GM11168 (cell line): ENCODE results near the gene ALK.
"Not testable (repeated sequence)": the region's sequence is repeated elsewhere in the genome, so short reads cannot be mapped to it uniquely, and the experiment has no call there.

Experiments
- in situ Hi-C: fragments of 300-500 bp; cut with MboI; formaldehyde crosslinking; loops from one replicate; pipeline ENCODE4 v1.12.0; 2022; ENCODE audit warnings: low sequenced_read_pairs; ENCODE audit not compliant: unreplicated experiment

ALK gene

DNA sequence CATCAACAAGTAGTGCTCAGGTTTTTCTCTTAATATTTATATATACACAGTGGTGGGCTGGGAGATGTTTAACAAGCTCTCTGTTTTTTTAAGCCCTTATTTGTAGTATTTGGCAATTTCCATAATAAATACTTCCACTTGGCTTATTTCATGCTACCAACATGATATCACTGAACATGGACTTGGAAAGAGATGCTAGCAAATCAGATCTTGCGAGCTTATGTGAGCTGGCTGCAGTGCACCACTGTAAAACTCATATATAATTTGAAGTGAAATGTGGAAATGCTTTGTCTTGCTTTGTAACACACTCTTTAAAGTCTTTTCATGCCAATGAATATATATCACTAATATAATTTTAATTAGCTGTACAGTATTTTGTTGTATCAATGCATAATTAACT is 155.7 kb downstream of the ALK start:
- in situ Hi-C loops, result no loop called here

DNA sequence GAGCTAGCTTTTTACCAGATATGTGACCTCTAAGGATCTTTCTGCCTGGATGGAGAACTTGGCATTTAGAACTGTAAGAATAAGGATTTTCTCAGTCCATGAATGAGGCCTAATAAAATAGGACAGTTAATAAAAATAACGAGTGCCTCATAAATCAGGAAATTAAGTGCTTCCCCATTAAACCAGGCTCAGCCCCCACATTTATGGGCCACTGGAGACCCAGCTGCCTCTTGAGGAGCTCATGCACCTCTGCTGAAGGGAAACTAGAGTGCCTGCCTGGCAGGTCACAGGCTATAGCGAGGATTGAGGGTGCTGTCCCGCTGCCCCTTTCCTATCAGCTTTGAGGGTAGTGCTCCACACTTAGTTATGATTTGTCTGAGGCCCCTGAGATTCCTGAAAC is 158.0 kb downstream of the ALK start:
- in situ Hi-C loops, result no loop called here

DNA sequence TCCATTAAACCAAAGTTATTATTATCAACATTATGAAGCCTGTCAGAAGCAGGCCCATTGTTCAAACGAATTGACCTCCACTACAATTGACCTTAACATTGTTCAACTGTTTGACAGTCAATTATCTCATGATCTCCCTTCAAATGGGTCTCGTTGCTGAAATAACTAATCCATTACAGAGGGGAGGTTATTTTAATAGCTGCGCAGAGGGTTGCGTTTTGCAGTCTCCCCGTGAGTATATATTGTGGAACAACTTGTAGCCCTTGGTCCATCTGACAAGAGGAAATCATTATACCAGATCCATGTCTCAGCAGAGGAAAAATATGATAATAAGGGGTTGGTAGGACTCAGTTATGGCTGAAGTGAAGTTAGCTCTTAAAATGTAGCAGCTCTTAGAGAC is 159.1 kb downstream of the ALK start:
- in situ Hi-C loops, result no loop called here

DNA sequence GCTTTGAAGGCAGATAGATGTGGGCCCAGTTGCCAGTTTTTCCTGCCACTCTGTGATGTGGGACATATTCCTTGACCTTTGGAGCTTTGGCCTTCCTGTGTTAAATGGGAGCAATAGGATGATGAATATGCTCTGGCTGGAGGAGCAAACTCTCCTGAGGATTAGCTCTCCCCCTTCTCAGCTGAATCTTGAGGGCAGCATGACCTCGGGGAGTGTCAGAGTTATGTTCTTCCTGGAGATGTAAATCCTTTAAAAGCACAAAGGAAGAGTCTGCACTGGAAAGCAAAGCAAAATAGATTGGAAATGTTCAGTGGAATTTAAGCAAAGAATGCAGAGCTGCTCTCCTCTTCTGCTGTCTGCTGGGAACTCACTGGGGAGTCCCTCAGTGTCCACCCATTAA is 160.1 kb downstream of the ALK start:
- in situ Hi-C loops, result no loop called here

DNA sequence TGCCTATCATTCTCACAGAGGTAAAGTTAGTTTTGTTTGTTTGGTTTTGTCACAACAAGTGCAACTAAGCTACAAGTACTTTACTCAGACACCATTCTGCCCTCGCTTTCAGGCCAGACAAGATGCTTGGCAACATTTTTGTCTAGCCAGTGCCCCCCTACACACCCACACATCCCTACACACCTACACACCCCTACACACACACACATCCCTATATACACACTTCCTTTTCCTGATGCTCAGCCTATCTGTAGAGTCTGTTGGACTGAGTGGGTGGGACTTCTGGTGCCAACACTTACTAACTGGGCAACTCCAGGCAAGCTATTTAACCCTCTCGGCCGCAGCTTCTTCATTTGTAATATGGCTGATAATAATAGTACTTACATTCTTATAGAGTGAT is 161.4 kb downstream of the ALK start:
- in situ Hi-C loops, result no loop called here

DNA sequence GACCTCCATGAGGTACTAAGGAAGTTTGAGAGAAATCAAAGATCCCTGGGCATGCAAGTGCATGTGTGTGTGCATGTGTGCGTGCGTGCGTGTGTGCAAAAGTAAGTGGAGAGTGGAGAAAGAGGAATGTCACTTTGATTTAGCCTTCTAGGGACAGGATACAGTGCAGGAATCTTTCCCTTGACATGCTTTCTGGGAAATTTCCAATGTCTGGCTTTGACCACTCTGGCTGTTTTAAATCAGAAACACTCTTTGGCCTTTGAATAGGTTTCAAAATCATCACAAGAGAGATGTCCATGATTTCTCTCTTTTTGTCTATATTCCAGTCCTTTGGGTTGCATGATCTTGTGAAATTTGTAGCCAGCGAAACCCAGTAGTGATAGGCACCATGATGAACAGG is 162.0 kb downstream of the ALK start:
- in situ Hi-C loops, result no loop called here

DNA sequence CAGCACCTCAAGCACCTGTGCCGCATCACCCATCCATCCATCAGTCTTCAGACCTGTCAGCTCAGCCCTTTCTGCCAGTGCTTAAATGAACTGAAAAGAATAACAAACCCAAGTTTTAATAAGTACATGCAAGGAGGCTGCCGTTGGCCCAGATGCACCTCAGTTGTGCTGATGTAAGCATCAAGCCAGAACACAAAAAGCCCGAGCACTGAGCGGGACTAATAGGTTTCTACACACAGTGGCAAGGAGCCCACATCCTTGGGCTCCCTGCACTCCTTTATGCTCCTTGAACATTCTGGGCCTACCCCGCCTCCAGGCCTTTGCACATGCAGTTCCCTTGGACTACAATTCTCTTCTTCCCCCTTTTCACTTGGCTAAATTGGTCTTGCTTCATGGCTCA is 165.6 kb downstream of the ALK start:
- in situ Hi-C loops, result no loop called here

DNA sequence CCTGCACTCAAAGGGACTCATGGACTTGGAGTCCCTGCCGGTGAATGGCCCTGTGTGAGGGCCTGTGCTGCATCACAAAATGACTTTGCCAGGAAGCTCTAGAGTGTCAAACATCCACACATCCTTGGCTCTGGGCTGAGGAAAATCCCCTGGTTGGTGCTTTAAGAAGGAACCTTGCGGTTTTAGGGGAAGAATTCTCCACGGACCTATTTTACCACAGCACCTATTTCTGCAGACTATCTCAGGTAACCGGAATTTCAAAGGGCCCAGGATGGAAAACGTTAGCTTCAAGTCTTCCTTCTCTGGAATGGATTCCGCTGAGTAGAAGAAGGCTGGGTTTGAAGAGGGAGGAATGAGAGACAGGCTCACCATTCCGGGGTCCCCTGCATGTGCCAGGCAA is 166.2 kb downstream of the ALK start:
- in situ Hi-C loops, result no loop called here

DNA sequence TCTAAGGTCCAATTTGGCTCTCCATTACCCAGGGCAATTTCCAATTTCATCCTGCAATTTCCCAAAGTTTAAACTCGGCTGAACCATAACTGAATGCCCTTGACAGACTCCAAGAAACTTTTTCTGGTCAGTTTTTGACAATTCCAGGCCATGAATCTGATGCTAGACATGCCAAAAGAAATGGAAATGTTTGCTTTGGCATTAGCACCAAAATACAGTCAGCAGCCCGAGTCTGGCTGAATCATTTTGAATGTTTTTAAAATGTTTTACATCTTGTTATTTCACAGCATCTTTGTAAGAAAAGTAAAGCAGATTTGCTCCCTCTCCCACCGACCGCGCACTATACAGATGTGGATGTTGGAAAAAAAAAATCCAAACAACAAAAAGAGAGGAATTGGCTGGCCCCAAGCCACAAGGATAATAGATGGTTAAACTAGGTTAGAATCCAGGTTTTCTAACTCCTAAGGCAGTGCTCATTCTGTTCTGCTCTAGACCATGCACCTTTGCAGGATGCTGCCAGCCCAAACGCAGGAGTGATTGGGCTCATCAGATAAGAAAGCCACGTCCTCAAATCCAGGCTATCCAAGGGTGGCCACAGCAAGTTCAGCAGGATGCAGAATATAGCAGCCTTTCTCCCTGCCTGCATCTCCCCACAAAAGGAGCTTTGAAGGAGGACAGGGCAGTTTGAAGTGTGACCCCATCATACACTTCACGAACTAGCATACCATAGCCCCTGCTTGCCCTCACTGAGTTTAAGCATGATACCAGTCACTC is 167.5 kb downstream of the ALK start:
- in situ Hi-C loops, result no loop called here

DNA sequence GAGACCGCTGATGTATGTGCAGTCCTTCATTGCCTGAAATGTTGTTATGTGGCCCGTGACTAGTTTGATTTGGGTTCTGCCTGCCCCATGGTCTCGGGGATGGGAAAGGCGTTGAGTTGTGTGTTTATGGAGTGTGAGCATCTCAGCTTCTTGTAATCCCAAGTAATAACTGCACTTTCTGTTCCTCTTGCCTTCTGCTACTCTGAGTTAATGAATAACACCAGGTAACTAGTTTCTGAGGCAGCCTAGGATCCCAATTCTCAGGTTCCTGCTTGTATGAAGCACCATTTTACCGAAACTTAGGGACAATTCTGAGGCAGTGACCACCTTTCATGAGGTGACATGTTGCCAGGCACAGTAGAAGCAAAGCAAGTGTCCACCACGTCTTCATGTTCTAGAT is 170.0 kb downstream of the ALK start:
- in situ Hi-C loops, result no loop called here

DNA sequence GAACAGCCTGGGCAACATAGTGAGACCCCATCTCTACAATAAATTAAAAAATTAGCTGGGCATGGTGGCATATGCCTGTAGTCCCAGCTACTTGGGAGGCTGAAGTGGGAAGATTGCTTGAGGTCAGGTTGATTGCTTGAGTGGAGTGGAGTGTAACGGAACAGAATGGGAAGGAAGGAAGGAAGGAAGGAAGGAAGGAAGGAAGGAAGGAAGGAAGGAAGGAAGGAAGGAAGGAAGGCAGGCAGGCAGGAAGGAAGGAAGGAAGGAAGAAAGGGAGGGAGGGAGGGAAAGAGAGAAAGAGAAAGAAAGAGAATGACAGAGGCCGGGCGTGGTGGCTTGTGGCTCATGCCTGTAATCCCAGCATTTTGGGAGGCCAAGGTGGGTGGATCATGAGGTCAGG is 170.9 kb downstream of the ALK start:
- in situ Hi-C loops, result not testable (repeated sequence)

DNA sequence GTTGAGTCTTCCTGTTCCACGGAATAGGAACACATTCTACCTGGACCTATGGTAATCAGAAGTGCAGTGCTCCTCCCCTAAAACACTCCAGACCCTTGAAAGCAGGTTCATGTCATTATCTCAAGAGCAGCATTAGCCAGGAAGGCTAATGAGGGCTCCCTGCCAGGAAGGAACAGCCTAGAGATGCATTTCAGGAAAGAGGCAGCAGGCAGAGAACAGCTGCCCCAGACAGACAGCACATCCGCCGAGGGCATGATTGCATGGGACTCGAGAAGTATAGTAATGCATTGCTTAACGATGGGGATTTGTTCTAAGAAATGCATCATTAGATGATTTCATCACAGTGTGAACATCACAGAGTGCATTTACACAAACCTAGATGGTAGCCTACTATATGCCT is 171.5 kb downstream of the ALK start:
- in situ Hi-C loops, result no loop called here

DNA sequence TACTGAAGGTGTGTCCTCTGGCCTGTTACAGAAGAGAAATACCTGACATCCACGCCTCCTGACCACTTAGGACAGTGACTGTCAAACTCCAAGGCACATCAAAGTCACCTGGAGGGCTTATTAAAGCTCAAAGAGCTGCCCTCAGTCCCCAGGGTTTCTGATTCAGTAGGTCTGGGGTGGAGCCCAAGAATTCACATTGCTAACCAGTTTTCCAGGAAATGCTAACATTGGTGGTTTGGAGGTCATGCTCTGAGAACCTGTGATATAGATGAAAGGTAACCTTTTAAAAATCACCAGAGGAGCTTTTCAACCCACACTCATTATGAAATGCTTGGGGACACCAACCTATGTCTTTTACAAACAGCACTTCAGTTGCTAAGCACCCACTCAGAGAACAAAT is 172.3 kb downstream of the ALK start:
- in situ Hi-C loops, result no loop called here

DNA sequence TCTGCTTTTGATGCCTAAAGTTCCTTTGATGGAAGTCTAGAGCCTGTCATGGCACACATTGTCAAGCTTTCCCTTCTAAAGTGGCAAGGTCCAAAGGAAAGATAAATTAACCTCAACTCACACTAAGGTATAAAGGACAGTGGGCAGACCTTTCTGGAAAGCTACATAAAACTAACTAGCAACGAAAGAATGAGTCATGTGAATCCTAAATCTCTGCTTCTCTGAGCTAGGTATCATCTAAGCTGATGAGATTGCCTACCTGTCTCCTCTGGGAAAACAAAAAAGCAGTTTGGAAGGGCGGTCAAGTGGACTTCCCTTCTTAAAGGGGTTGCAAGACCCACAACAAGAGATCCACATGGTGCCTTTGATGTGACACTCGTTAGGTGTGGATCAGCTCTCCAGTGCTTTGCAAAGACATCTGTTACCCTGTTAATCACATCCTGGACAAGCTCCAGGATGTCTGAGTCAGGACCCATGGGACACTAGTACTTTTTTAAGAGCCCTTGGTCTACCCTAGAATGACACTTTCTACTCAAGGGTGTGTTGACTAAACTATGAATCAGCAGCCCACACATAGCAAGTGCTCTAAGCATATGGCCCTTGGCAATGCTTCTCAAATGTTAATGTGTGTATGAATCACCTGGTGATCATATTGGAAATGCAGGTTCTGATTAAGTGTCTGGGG is 173.5 kb downstream of the ALK start:
- in situ Hi-C loops, result no loop called here

DNA sequence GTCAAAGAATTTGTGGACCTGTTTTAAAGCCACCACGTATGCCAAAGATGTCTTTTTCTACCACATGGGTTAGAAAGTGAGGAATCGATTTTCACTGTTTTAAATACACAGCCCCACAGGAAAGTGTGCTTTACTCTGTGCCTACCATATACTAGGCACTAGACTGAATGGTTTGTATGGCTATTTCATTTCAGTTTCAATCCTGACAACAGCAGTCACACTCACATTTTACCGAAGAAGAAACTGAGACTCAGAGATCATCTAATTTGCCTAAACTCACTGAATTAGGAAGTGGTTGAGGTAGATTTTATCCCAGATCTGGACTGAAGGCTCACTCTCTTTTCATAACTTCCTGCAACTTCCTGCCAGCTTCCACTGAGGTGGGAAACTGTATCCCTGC is 176.4 kb downstream of the ALK start:
- in situ Hi-C loops, result no loop called here

DNA sequence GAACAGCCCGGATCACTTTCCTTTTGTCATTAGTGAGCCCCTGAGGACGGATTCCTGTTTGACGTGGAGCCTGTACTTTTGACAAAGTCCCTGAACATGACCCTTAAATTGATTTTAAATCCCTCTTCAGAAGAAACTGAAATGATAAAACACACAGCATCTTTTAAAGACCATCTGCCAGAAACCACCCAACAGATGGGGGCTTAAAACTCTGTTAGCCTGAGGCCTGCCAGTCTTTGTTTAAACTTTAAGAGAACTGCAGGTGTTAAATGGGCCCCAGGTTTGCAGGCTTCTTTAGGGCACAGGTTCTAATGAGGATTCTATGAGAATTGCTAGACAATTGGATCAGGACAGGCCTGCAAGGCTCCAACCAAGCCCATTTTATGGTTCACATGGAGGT is 177.9 kb downstream of the ALK start:
- in situ Hi-C loops, result no loop called here

DNA sequence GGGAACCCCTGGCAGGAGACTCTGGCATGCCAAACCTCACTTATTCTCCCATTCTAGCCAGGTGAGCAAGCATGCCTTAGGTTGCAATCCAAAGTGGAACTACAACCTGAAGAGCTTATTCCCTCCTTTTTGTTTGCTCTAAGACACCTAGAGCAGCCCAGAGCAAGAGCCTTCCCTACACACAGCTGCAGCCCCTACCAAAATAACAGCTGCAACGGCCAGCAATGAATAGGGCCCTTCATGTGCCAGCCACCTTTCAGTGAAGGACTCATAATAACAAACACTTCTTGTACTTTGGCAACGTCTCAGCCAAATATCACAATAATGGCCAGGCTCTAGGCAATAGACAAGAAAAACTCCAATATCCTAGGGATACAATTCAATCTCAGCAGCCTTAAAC is 178.7 kb downstream of the ALK start:
- in situ Hi-C loops, result no loop called here

DNA sequence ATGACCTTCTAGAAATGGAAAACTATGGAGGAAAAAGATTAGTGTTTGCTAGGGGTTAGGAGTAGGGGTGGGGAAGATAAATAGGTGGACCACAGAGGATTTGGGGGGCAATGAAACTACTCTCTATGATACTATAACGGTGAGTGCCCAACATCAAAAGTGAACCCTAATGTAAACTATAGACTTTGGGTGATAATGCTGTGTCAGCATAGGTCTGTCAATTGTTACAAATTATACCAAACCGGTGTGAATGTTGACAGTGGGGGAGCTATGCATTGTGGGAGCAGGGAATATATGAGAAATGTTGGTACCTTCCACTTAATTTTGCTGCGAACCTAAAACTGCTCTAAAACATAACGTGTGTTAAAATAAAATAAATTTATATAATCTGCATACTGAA is 180.3 kb downstream of the ALK start:
- in situ Hi-C loops, result no loop called here

DNA sequence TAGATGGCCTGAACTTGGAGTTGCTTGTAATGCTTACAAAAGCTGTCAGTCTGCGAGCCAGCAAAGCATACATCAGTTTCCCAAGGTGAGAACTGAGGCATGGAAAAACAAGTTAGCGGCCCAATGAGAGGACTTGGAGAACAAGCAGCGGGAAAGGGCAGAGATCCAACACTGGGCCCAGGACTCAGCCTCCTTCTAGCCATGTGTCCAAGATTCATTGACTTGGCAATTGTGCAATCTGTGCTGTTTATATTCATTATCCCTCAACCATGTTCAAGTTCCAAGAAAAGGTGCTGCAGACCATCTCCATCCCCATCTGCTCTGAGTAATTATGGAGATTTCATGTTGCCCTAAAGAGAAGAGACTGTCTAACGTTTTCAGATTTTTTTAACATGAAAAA is 187.4 kb downstream of the ALK start:
- in situ Hi-C loops, result no loop called here

DNA sequence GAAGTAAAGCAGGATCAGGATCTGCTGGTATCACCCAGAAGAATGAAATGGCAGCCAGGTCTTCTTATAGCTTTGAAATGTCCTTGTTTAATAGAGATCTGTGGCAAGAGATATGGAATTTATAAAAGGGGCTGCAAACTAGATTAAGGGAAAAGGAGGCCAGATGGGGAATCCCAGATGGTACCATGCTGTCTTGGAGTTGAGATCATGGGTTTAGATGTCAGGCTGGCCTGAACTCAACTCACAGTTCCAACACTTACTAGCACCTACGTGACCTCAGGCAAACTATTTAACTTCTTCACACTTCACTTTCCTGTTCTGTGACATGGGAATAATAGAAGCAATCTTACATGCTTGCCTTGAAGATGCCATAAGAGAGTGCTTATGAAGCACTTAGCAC is 188.2 kb downstream of the ALK start:
- in situ Hi-C loops, result no loop called here

DNA sequence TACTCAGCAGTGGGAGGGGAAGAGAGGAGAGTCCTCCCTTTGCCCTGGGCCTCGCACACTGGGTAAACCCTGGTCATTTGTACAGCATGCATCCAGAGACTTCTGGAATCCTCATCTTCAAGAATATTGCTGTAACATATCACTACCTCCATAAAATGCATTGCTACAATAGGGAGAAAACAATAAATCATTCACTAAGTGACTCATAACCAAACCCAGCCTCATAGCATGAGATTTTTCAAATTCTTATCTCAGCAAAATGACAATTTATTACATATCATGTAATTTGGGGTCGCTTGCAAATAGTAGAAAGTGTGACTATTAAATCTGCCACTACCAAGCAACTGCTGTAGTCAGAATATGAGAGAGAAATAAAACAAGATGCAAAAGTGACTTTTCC is 189.4 kb downstream of the ALK start:
- in situ Hi-C loops, result no loop called here

DNA sequence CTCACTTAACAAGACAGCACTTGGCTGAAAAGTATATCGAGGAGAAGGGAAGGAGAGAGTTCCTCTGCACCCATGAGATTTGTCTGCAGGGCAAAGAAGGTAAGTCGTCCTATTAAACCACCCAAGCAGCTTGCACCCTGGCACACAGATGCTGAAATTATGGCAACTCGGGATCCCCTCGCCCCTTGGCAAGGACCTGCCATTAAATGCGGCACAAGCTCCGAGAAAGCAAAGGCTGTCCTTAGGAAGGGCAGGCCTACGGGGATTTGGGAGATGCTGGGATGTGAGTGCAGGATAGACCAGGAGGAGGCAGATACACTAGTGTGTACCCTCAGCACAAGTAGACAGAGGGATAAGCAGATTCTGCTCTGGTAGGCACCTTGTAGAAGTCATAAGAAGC is 191.5 kb downstream of the ALK start:
- in situ Hi-C loops, result no loop called here
